Cortex of kidney (tissue), 1 donor: ENCODE measurements around the gene SPAG6.

ENCODE experiments used
- DNase-seq: peaks from one replicate; lab custom pipeline; 2025; lab: John Stamatoyannopoulos, UW

The SPAG6 gene

GRCh38 chr10:22321924-22322640, 23.2 kb upstream of the SPAG6 start:
- no peak for DNase-seq

GRCh38 chr10:22322641-22323160, 22.6 kb upstream of the SPAG6 start:
- no peak for DNase-seq

- DNase-seq: no peak
Observed at GRCh38 chr10:22323538-22324305, 21.6 kb upstream of the SPAG6 start.

GRCh38 chr10:22324413-22324812, 20.9 kb upstream of the SPAG6 start:
- DNase-seq: no peak

GRCh38 chr10:22324893-22325271, 20.4 kb upstream of the SPAG6 start:
- DNase-seq: no peak

GRCh38 chr10:22325272-22326144, 19.8 kb upstream of the SPAG6 start:
- DNase-seq: no peak

GRCh38 chr10:22326145-22326702, 19.1 kb upstream of the SPAG6 start:
- no peak for DNase-seq

GRCh38 chr10:22329150-22329549, 16.1 kb upstream of the SPAG6 start:
- no peak for DNase-seq

GRCh38 chr10:22332116-22332692, 13.1 kb upstream of the SPAG6 start:
- no peak for DNase-seq

- DNase-seq: no peak
Observed at GRCh38 chr10:22333167-22333974, 11.9 kb upstream of the SPAG6 start.

- no peak for DNase-seq
Observed at GRCh38 chr10:22333975-22334282, 11.4 kb upstream of the SPAG6 start.

GRCh38 chr10:22334414-22335172, 10.7 kb upstream of the SPAG6 start:
- no peak for DNase-seq

- DNase-seq: no peak
Observed at GRCh38 chr10:22335173-22335933, 9.9 kb upstream of the SPAG6 start.

- DNase-seq: no peak
Observed at GRCh38 chr10:22338185-22338900, 7.0 kb upstream of the SPAG6 start.

GRCh38 chr10:22338931-22339330, 6.4 kb upstream of the SPAG6 start:
- no peak for DNase-seq

GRCh38 chr10:22339761-22340328, 5.5 kb upstream of the SPAG6 start:
- DNase-seq: no peak

GRCh38 chr10:22340329-22341189, 4.7 kb upstream of the SPAG6 start:
- DNase-seq: peak; percentile 22
